Endodermal cell (in vitro differentiated cells): ENCODE measurements around the gene ODAD3. TPM values are rescaled to one million over a fixed set of nuclear protein-coding genes. Genes with fewer than 3 reads are reported as not detected.
A peak's percentile ranks its signal among the peaks of the same experiment; 100 is the strongest.

ENCODE experiments used
- DNase-seq: peaks from one replicate; pipeline ENCODE4 v3.0.0-alpha.2; 2017
- H3K27ac ChIP-seq: 2 replicates; pipeline ENCODE4 v1.5.1; 2013; ENCODE audit warnings: mild to moderate bottlenecking, low read depth, low read length, moderate library complexity
- H3K27me3 ChIP-seq: 2 replicates; pipeline ENCODE4 v1.6.1; 2013; ENCODE audit warnings: mild to moderate bottlenecking, low read length, moderate library complexity; ENCODE audit not compliant: insufficient read depth, control insufficient read depth, poor library complexity, severe bottlenecking
- H3K36me3 ChIP-seq: 2 replicates; pipeline ENCODE4 v1.7.0; 2013; ENCODE audit warnings: mild to moderate bottlenecking, low read length, moderate library complexity; ENCODE audit not compliant: control insufficient read depth, insufficient read depth
- H3K4me1 ChIP-seq: one replicate; pipeline ENCODE4 v1.7.0; 2013; ENCODE audit warnings: low read length; ENCODE audit not compliant: control insufficient read depth, insufficient read depth
- H3K4me3 ChIP-seq: 2 replicates; pipeline ENCODE4 v1.5.1; 2013; ENCODE audit warnings: mild to moderate bottlenecking, low read length, moderate library complexity
- H3K9ac ChIP-seq: 2 replicates; pipeline ENCODE4 v1.6.1; 2013; ENCODE audit warnings: mild to moderate bottlenecking, low read length, moderate library complexity; ENCODE audit not compliant: poor library complexity, severe bottlenecking; ENCODE audit errors: extremely low read depth
- H3K9me3 ChIP-seq: 2 replicates; pipeline ENCODE4 v1.6.1; 2013; ENCODE audit warnings: mild to moderate bottlenecking, low read length, moderate library complexity; ENCODE audit not compliant: control insufficient read depth
- H3K27ac Mint-ChIP-seq: 2 replicates; pipeline ENCODE4 v1.8.0; 2020; ENCODE audit warnings: mixed read lengths
- H3K27me3 Mint-ChIP-seq: 2 replicates; pipeline ENCODE4 v1.8.0; 2021; ENCODE audit warnings: mild to moderate bottlenecking, mixed read lengths; ENCODE audit not compliant: insufficient read depth
- H3K36me3 Mint-ChIP-seq: 2 replicates; pipeline ENCODE4 v1.8.0; 2020; ENCODE audit warnings: low read depth, mixed read lengths
- H3K4me1 Mint-ChIP-seq: 2 replicates; pipeline ENCODE4 v1.8.0; 2020; ENCODE audit warnings: mixed read lengths
- H3K4me3 Mint-ChIP-seq: 2 replicates; pipeline ENCODE4 v1.8.0; 2020; ENCODE audit warnings: mild to moderate bottlenecking, moderate library complexity, mixed read lengths
- H3K9me3 Mint-ChIP-seq: 2 replicates; pipeline ENCODE4 v1.8.0; 2020; ENCODE audit warnings: mild to moderate bottlenecking, mixed read lengths
- CTCF ChIP-seq: fragments of 200-600 bp; sonication (generic); conservative IDR thresholded peaks from 2 replicates; pipeline ENCODE4 v1.5.0; 2021; ENCODE audit warnings: antibody characterized with exemption, mild to moderate bottlenecking
- WGBS, 2 experiments: methylation state at CpG; one replicate each; pipeline versions ENCODE4 v1.1.5 to v1.1.7; 2013; ENCODE audit warnings: missing lambda C conversion rate in 2 of 2, mixed read lengths in 1 of 2; ENCODE audit not compliant: insufficient coverage in 1 of 2, insufficient read length in 1 of 2; 5-methylcytosine and 5-hydroxymethylcytosine counted together
- total RNA-seq, 2 donors: library from RNA; stranded (reverse); fragmentation: NEBNext Ultra II Directional in 1 of 2; extraction: Animal tissue kit (Norgen Biotek cat#: 25700) in 1 of 2; gene quantifications; 2 replicates in 1 of 2; 3 replicates in 1 of 2; pipeline ENCODE4 v1.2.1, GENCODE V29; 2021

The ODAD3 gene
- total RNA-seq, 2 donors from 2014 or later, result 0.88 to 2.4 TPM

- Mint-ChIP-seq H3K27ac (no peak overlapping the region), H3K4me1 (peaks cover 4% of the 10 kb centered on the region), H3K4me3 (no peak overlapping the region), H3K9me3 (peaks cover 4% of the 10 kb centered on the region), H3K36me3 (peaks cover 15% of the 10 kb centered on the region), H3K27me3 (no peaks in the 10 kb centered on the region)
- no peak for DNase-seq
- Histone ChIP-seq H3K9ac (no peak overlapping the region), H3K27ac (no peak overlapping the region), H3K9me3 (no peaks in the 10 kb centered on the region), H3K36me3 (no peaks in the 10 kb centered on the region), H3K4me3 (no peak overlapping the region), H3K27me3 (no peaks in the 10 kb centered on the region), H3K4me1 (no peaks in the 10 kb centered on the region)
- no peak for TF ChIP-seq CTCF
- WGBS, 2 experiments, result 95% methylated on average over 2 of the region's 2 CpGs; no CpG with 5 or more reads in 1 of the 2 experiments
Measured at GRCh38 chr19:11390359-11390758, 44.6 kb downstream of the ODAD3 start.

GRCh38 chr19:11387162-11388034 lies 47.5 kb downstream of the ODAD3 start:
- peaks cover 3% of the 10 kb centered on the region for H3K4me1 Mint-ChIP-seq
- H3K9ac ChIP-seq, result no peak overlapping the region
- no peak for TF ChIP-seq CTCF
- no peaks in the 10 kb centered on the region for H3K4me1 ChIP-seq
- peaks cover 4% of the 10 kb centered on the region for H3K9me3 Mint-ChIP-seq
- WGBS, 2 experiments, result 90 to 92% methylated on average over 15 to 19 of the region's 19 CpGs
- no peaks in the 10 kb centered on the region for H3K27me3 ChIP-seq
- H3K9me3 ChIP-seq, result no peaks in the 10 kb centered on the region
- H3K36me3 Mint-ChIP-seq, result no peaks in the 10 kb centered on the region
- H3K4me3 Mint-ChIP-seq, result no peak overlapping the region
- no peak overlapping the region for H3K4me3 ChIP-seq
- H3K27ac ChIP-seq, result no peak overlapping the region
- H3K36me3 ChIP-seq, result no peaks in the 10 kb centered on the region
- H3K27me3 Mint-ChIP-seq, result no peaks in the 10 kb centered on the region
- no peak overlapping the region for H3K27ac Mint-ChIP-seq
- no peak for DNase-seq

GRCh38 chr19:11384778-11385129 lies 50.2 kb downstream of the ODAD3 start:
- Mint-ChIP-seq H3K9me3 (no peaks in the 10 kb centered on the region), H3K27me3 (no peaks in the 10 kb centered on the region), H3K36me3 (peaks cover 6% of the 10 kb centered on the region), H3K4me3 (peak overlapping the region; percentile 74), H3K27ac (no peak overlapping the region), H3K4me1 (peaks cover 5% of the 10 kb centered on the region)
- H3K27me3 ChIP-seq, result no peaks in the 10 kb centered on the region
- H3K36me3 ChIP-seq, result peaks cover 5% of the 10 kb centered on the region
- TF ChIP-seq CTCF, result no peak
- no peak overlapping the region for H3K9ac ChIP-seq
- H3K9me3 ChIP-seq, result no peaks in the 10 kb centered on the region
- peak overlapping the region; percentile 83 for H3K4me3 ChIP-seq
- whole genome bisulfite sequencing, 2 experiments, result 88 to 100% methylated on average over 2 to 5 of the region's 5 CpGs
- no peak overlapping the region for H3K27ac ChIP-seq
- no peaks in the 10 kb centered on the region for H3K4me1 ChIP-seq
- no peak for DNase-seq
